GM21528 (cell line): ENCODE data around the gene PLEKHH1.

Source experiments
- ATAC-seq: cut with Tn5 transposase; IDR thresholded peaks from one replicate; pipeline ENCODE4 v1.9.1; 2021; ENCODE audit warnings: mild to moderate bottlenecking, moderate library complexity; ENCODE audit not compliant: unreplicated experiment, low FRiP score

Gene PLEKHH1

GRCh38 chr14:67508956-67509355 is 24.1 kb upstream of the PLEKHH1 start:
- no peak for ATAC-seq

GRCh38 chr14:67510121-67510520 is 23.0 kb upstream of the PLEKHH1 start:
- no peak for ATAC-seq

- ATAC-seq: no peak
These were observed 22.3 kb upstream of the PLEKHH1 start for GRCh38 chr14:67510836-67511235.

- ATAC-seq: no peak
These were observed 20.4 kb upstream of the PLEKHH1 start for GRCh38 chr14:67512463-67513310.

GRCh38 chr14:67513631-67514108 is 19.4 kb upstream of the PLEKHH1 start:
- no peak for ATAC-seq

DNA sequence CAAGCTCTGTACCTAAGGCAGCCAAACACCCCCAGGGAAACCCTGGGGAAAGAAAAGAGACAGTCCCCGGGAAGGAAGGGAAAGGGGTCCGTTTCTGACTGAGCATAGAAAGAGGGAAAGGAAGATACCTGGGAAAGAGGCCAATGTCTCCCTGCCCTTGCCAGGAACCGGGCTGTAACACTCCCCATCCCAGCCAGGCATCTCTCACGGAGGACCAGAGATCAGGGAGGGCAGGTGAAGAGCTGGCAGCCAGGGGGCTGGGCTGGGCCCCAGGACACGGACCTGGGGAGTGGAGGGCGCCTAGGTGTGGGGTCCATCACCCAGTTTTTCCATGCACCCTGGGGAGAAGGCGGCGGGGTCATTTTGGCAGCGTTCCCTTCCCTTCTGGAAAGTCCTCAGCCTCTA is 18.9 kb upstream of the PLEKHH1 start:
- no peak for ATAC-seq

DNA sequence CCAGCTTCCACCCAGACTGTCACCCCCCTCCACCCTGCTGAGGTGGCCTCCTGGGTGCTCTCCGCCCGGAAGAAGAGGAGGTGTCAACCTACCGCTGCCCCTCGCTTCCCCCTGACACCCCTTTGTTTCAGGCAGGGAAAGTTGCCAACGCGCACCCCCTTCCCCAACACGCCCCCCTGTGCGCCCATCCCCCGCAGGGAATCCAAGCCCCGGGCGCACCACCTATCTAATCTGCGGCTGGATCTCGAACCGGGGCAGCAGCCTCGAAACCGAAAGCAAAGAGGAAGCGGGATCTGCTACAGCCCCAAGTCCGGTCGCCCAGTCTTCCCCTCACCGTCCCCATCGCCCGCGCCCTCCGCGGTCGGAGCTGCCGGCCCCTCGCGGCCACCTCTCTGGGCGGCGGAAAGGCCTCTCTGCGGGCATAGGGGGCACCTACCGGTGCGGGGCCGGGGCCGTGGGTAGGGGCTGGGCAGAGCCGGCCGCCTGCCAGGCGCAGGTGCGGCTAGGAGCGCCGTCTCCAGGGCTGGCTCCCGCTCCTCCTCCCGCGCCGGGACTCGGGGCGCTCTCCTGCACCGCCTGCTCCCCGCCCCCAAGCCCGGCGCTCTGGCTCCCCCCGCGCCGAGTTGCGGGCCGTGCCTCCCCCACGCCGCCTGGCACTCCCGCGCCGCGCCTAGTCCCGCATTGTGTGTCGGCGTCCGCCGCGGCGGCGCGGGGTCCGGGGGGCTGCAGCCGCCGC is 18.3 kb upstream of the PLEKHH1 start:
- peak; percentile 53 for ATAC-seq

DNA sequence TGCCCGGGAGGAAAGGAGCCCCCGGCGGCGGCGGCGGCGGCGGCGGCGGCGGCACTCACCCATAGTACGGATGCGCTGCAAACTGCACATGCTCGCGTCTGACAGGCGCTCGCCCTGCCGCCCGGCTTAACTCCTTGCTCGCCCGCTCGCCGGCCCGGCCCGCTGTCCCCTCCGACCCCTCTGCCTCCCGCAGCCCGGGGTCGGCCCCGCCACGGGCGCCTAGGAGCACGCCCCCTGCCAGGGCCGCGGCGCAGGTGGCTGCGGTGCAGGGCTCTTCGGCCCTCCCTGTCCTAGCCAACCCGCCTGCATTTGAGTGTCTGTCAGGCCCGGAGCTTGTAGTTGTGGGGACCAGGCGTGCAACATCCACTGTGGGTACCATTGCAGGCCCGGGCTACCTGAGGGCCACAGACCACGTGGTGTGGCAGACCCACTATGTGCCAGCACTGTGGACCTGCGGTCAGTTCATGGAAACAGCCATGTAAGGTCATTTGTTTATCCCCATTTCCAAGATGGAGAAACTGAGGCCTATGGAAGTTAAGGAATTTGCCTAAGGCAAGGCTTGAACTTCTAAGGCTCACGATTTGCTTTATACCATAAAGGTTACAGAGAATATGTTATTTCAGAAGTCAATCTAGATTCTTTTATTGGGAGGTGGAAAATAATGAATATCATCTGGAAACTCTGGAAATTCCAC is 17.6 kb upstream of the PLEKHH1 start:
- peak; percentile 58 for ATAC-seq

GRCh38 chr14:67516676-67517075 is 16.4 kb upstream of the PLEKHH1 start:
- no peak for ATAC-seq

- ATAC-seq: no peak
These were observed 16.0 kb upstream of the PLEKHH1 start for GRCh38 chr14:67517083-67517482.

- ATAC-seq: no peak
These were observed 13.7 kb upstream of the PLEKHH1 start for GRCh38 chr14:67519406-67519805.

DNA sequence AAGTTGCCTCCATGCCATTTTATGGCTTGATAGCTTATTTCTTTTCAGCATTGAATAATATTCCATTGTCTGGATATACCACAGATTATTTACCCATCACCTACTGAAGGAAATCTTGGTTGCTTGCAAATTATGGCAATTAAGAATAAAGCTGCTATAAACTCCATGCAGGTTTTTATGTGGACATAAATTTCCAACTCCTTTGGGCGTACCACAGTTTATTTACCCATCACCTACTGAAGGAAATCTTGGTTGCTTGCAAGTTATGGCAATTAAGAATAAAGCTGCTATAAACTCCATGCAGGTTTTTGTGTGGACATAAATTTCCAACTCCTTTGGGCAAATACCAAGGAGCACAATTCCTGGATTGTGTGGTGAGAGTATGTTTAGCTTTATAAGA is 12.6 kb upstream of the PLEKHH1 start:
- no peak for ATAC-seq

GRCh38 chr14:67522270-67522669 is 10.8 kb upstream of the PLEKHH1 start:
- no peak for ATAC-seq

DNA sequence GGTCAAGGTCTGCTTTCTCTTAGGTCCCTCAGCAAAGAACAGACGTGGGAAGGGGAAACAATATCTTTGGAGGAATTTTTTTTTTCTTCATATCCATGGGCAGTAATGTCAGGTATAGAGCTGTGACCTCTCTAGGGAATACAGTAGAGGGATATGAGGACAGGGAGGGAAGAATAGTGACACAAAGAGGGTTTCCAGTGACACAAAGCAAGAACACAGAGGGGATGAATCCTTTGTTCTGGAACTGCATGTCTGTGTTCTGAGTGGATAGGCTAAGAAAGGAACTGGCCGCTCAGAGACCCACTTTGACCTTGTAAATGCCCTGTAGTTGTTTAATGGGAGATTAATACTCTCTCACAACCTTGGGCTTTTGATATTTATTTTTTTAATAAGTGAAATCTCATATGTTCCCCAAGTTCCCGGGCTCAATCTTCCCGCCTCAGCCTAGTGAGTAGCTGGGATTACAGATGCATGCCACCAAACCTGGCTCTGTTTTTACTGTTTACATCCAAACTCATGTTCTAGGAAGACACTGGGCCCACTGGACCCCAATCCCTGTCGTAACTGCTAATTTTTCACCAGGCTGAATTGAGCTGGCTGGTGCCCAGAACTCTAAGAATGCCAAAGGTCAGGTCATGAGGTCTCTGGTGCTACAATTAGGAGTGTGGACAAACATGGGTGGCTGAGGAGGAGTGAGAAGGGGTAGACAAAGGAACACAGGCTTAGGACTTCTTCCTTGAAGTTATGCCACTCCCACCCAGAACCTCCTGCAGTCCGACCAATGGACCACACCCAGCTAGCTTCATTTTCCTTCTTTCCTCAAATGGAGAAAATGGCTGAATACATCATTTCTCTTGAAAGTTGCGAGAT is 9.1 kb upstream of the PLEKHH1 start:
- no peak for ATAC-seq

DNA sequence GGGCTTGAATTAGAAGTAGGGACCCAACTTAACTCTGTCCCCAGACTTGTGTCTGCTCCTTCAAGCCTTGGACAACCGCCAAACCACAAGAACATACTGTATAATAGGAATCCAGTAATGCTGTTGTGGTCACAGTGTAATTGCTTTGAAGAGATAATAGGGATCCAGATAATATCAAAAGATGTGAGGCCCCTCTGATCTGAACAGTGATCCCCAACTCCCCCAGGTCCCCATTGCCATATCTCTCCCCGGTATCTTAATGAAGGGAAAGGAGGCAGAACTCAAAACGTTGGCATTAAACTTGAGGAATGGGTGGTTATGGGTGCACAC is 8.5 kb upstream of the PLEKHH1 start:
- no peak for ATAC-seq

DNA sequence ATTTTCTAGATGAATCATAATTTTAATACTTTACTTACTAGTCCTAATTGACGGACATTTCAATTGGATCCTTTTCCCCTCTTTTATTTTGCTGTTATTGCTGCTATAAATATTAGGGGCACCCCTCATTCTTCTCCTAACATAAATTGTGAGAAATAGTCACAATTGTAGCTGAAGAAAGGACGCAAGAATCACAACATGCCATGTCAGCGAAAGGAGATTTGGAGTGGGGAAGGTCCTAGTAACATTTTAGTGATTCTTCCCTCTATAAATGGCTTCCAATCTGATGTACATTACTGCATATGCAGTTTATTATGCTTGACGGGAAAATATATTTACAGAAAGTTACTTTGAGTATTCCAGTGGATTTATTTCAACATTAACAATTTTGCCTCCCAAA is 7.7 kb upstream of the PLEKHH1 start:
- no peak for ATAC-seq

- no peak for ATAC-seq
These were observed 6.9 kb upstream of the PLEKHH1 start for GRCh38 chr14:67526181-67526580.

- no peak for ATAC-seq
These were observed 6.2 kb upstream of the PLEKHH1 start for GRCh38 chr14:67526676-67527459.

- no peak for ATAC-seq
These were observed 5.3 kb upstream of the PLEKHH1 start for GRCh38 chr14:67527756-67528155.

GRCh38 chr14:67528276-67528675 is 4.8 kb upstream of the PLEKHH1 start:
- ATAC-seq: no peak
